ENCODE data around the gene GLYR1.

The GLYR1 gene

GRCh38 chr16:4799171-4799855 is 47.8 kb downstream of the GLYR1 start:
- Histone ChIP-seq H3K4me1 (ENCODE audit: low read length) (0 out of 2 replicates have a peak, but pooled peaks cover 3% of the 10 kb centered on the region), H3K9me3 (replicated peaks; ENCODE audit: insufficient read depth, low read length) (no peaks in the 10 kb centered on the region), H3K9ac (ENCODE audit: low read length) (no peak overlapping the region), H3K4me3 (ENCODE audit: low read length) (no peak overlapping the region), H3F3A (ENCODE audit: insufficient read depth, low read length) (peaks cover 18% of the 10 kb centered on the region), H3K27me3 (replicated peaks; ENCODE audit: insufficient read depth, low read length) (no peaks in the 10 kb centered on the region), H3K79me2 (ENCODE audit: low read length) (no peaks in the 10 kb centered on the region), H3K4me2 (ENCODE audit: low read depth, low read length) (no peak overlapping the region), H3K27ac (ENCODE audit: low read length) (no peak overlapping the region), H2AFZ (ENCODE audit: low read length) (no peak overlapping the region), H3K36me3 (replicated peaks; ENCODE audit: insufficient read depth, low read length) (no peaks in the 10 kb centered on the region), H4K20me1 (ENCODE audit: insufficient read depth, low read length) (no peaks in the 10 kb centered on the region), H3K9me2 (replicated peaks; ENCODE audit: insufficient read depth, low read length) (no peaks in the 10 kb centered on the region)
- no peak for DNase-seq
- TF ChIP-seq CTCF (IDR thresholded peaks at IDR 0.05; ENCODE audit: low read length): no peak
- no peak for TF ChIP-seq EZH2 (optimal IDR thresholded peaks at IDR 0.05; ENCODE audit: low read depth, low read length)

GRCh38 chr16:4798456-4798855 is 48.6 kb downstream of the GLYR1 start:
- Histone ChIP-seq H3K4me2 (ENCODE audit: low read depth, low read length) (no peak overlapping the region), H3K9ac (ENCODE audit: low read length) (no peak overlapping the region), H4K20me1 (ENCODE audit: insufficient read depth, low read length) (no peaks in the 10 kb centered on the region), H3K4me3 (ENCODE audit: low read length) (no peak overlapping the region), H2AFZ (ENCODE audit: low read length) (no peak overlapping the region), H3K4me1 (ENCODE audit: low read length) (0 out of 2 replicates have a peak, but pooled peaks cover 3% of the 10 kb centered on the region), H3K27me3 (replicated peaks; ENCODE audit: insufficient read depth, low read length) (no peaks in the 10 kb centered on the region), H3K36me3 (replicated peaks; ENCODE audit: insufficient read depth, low read length) (no peaks in the 10 kb centered on the region), H3K27ac (ENCODE audit: low read length) (no peak overlapping the region), H3K9me3 (replicated peaks; ENCODE audit: insufficient read depth, low read length) (no peaks in the 10 kb centered on the region), H3K79me2 (ENCODE audit: low read length) (no peaks in the 10 kb centered on the region), H3F3A (ENCODE audit: insufficient read depth, low read length) (peaks cover 14% of the 10 kb centered on the region), H3K9me2 (replicated peaks; ENCODE audit: insufficient read depth, low read length) (no peaks in the 10 kb centered on the region)
- DNase-seq: no peak
- no peak for TF ChIP-seq EZH2phosphoT487 (IDR thresholded peaks at IDR 0.05; ENCODE audit: low read length)
- TF ChIP-seq CTCF (IDR thresholded peaks at IDR 0.05; ENCODE audit: low read length): no peak
- TF ChIP-seq EZH2 (optimal IDR thresholded peaks at IDR 0.05; ENCODE audit: low read depth, low read length): no peak

DNA sequence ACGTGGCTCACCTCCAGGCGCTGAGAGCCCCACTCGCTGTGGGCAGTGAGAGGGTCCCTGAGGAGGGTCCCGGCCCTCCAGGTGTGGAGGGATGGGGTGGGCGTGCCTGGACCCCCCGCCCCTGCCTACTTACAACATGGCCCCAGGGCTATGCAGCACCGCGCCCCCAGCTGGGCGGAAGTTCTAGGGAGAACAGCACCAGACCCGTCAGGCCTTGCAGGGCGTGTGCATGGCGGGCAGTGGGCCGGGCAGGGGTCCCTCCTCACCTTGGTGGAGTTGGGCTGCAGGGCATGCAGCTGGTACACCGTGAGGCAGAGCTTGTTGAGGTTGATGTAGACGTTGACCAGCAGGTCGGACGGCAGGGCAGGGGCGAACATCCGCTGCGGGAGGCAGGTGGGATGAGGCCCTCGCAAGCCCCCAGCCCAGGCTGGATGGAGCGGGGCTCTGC is 49.3 kb downstream of the GLYR1 start:
- Histone ChIP-seq H3K27me3 (replicated peaks; ENCODE audit: insufficient read depth, low read length) (no peaks in the 10 kb centered on the region), H2AFZ (ENCODE audit: low read length) (no peak overlapping the region), H3K9me3 (replicated peaks; ENCODE audit: insufficient read depth, low read length) (no peaks in the 10 kb centered on the region), H3K4me2 (ENCODE audit: low read depth, low read length) (no peak overlapping the region), H3K4me3 (ENCODE audit: low read length) (no peak overlapping the region), H3K27ac (ENCODE audit: low read length) (no peak overlapping the region), H3K36me3 (replicated peaks; ENCODE audit: insufficient read depth, low read length) (no peaks in the 10 kb centered on the region), H3K4me1 (ENCODE audit: low read length) (0 out of 2 replicates have a peak, but pooled peaks cover 3% of the 10 kb centered on the region), H4K20me1 (ENCODE audit: insufficient read depth, low read length) (no peaks in the 10 kb centered on the region), H3K79me2 (ENCODE audit: low read length) (no peaks in the 10 kb centered on the region), H3F3A (ENCODE audit: insufficient read depth, low read length) (peaks cover 8% of the 10 kb centered on the region), H3K9ac (ENCODE audit: low read length) (no peak overlapping the region), H3K9me2 (replicated peaks; ENCODE audit: insufficient read depth, low read length) (no peaks in the 10 kb centered on the region)
- DNase-seq: no peak
- TF ChIP-seq EZH2phosphoT487 (IDR thresholded peaks at IDR 0.05; ENCODE audit: low read length) (no peak), EZH2 (optimal IDR thresholded peaks at IDR 0.05; ENCODE audit: low read depth, low read length) (no peak), CTCF (IDR thresholded peaks at IDR 0.05; ENCODE audit: low read length) (no peak)

All from MM.1S (cell line).